HepG2 (cell line): Measurements from ENCODE around the gene SNAP47. TPM values are rescaled to one million over a fixed set of nuclear protein-coding genes. Genes with fewer than 3 reads are reported as not detected.

ENCODE experiments used
- ATAC-seq: fragments of 200-7000 bp; cut with Tn5 transposase; 3 replicates; pipeline ENCODE4 v1.9.1; 2020; ENCODE audit warnings: mild to moderate bottlenecking, moderate library complexity
- BruUV-seq: library from RNA; stranded (reverse); fragments of 400-500 nt; replicated peaks from 2 replicates; lab custom pipeline; 2021; lab: Mats Ljungman, UMichigan
- CTCF ChIA-PET: fragments of 300-600 bp; formaldehyde crosslinking; extraction: SDS; loops from one replicate; lab custom pipeline; 2021; ENCODE audit warnings: low total read pairs, inconsistent platforms, low intra/inter-chr PET ratio; lab: Yijun Ruan, JAX
- POLR2A ChIA-PET: fragments of 350-600 bp; sonication (Branson Sonifier 250); formaldehyde crosslinking; loops from one replicate; lab custom pipeline; 2020; ENCODE audit warnings: antibody characterized with exemption, inconsistent platforms; lab: Yijun Ruan, JAX
- DNase-seq: peaks from one replicate; pipeline ENCODE4 v3.0.0-alpha.2; 2015; ENCODE audit warnings: low spot score
- FAIRE-seq: peaks from 3 replicates; lab custom pipeline; 2011; peaks lifted over from hg19 to GRCh38; lab: Jason Lieb, UNC
- H2AFZ ChIP-seq: one replicate; pipeline ENCODE4 v1.6.1; 2011; ENCODE audit warnings: low read length, inconsistent platforms
- H3K27ac ChIP-seq: fragments of 300-600 bp; 3 replicates; pipeline ENCODE4 v1.8.0; 2011; ENCODE audit warnings: mixed run types, mild to moderate bottlenecking, mixed read lengths, low read length, inconsistent platforms; ENCODE audit not compliant: insufficient read depth; ENCODE audit errors: extremely low read length
- H3K27me3 ChIP-seq, 2 experiments: fragments of 200-600 bp in 1 of 2; 2 replicates in 1 of 2; 3 replicates in 1 of 2; pipeline versions ENCODE4 v1.6.0 to v1.8.0; 2011; ENCODE audit warnings: low read length in 2 of 2, mild to moderate bottlenecking in 2 of 2, moderate library complexity in 2 of 2, inconsistent platforms in 1 of 2; ENCODE audit not compliant: insufficient read depth in 2 of 2, control insufficient read depth in 1 of 2
- H3K36me3 ChIP-seq, 2 experiments: fragments of 200-600 bp in 1 of 2; replicated peaks in 1 of 2; 2 replicates in 1 of 2; 3 replicates in 1 of 2; pipeline versions ENCODE4 v1.5.1 to v1.8.0; 2011; ENCODE audit warnings: low read length in 2 of 2, inconsistent platforms in 1 of 2; ENCODE audit not compliant: insufficient read depth in 2 of 2, control insufficient read depth in 1 of 2
- H3K4me1 ChIP-seq: 2 replicates; pipeline ENCODE4 v1.5.1; 2012; ENCODE audit warnings: low read length, inconsistent platforms; ENCODE audit not compliant: insufficient read depth
- H3K4me2 ChIP-seq: 2 replicates; pipeline ENCODE4 v1.6.0; 2011; ENCODE audit warnings: low read depth, low read length, inconsistent platforms
- H3K4me3 ChIP-seq, 3 experiments: fragments of 200-600 bp in 1 of 3; sonication (generic), shearing (Covaris generic) in 1 of 3; replicated peaks in 1 of 3; 2 replicates each; pipeline ENCODE4 v1.5.1; 2011 to 2016; ENCODE audit warnings: low read length in 3 of 3, inconsistent platforms in 2 of 3, low read depth in 2 of 3, mild to moderate bottlenecking in 2 of 3, control low read depth in 1 of 3, mixed read lengths in 1 of 3; ENCODE audit not compliant: insufficient read depth in 1 of 3
- H3K79me2 ChIP-seq: one replicate; pipeline ENCODE4 v1.6.1; 2011; ENCODE audit warnings: low read length, inconsistent platforms; ENCODE audit not compliant: insufficient read depth
- H3K9ac ChIP-seq: 2 replicates; pipeline ENCODE4 v1.6.0; 2011; ENCODE audit warnings: mild to moderate bottlenecking, low read depth, low read length, inconsistent platforms; ENCODE audit not compliant: insufficient read depth
- H3K9me3 ChIP-seq: 2 replicates; pipeline ENCODE4 v1.5.1; 2012; ENCODE audit warnings: mild to moderate bottlenecking, low read length
- H4K20me1 ChIP-seq: 2 replicates; pipeline ENCODE4 v1.6.0; 2011; ENCODE audit warnings: inconsistent platforms, mild to moderate bottlenecking, low read length, moderate library complexity; ENCODE audit not compliant: insufficient read depth
- HOXA9 ChIP-seq: sonication (generic); formaldehyde crosslinking; IDR thresholded peaks from 2 replicates; pipeline ENCODE4 v1.8.1; 2022; ENCODE audit warnings: missing genetic modification reagents, mild to moderate bottlenecking, moderate library complexity, borderline replicate concordance
- NFATC3 ChIP-seq: sonication (generic); formaldehyde crosslinking; IDR thresholded peaks from 2 replicates; pipeline ENCODE4 v1.5.1; 2020; ENCODE audit warnings: mild to moderate bottlenecking, missing genetic modification reagents
- SMARCE1 ChIP-seq: fragments of 450-650 bp; IDR thresholded peaks from 2 replicates; pipeline ENCODE4 v1.6.1; 2017; ENCODE audit warnings: borderline replicate concordance
- WGBS: methylation state at CpG from one replicate; pipeline ENCODE4 v1.1.6; 2017; ENCODE audit warnings: low lambda C conversion rate; 5-methylcytosine and 5-hydroxymethylcytosine counted together
- in situ Hi-C: cut with HindIII; loops from 2 replicates; pipeline ENCODE4 v1.10.0; 2017; ENCODE audit warnings: low pct_unique_long_range_greater_than_20kb; ENCODE audit not compliant: extremely low pct_ligation_motif_present
- intact Hi-C: fragments of 100-400 bp; cut with micrococcal nuclease; formaldehyde crosslinking; loops from one replicate; pipeline ENCODE4 v1.10.0; 2022; ENCODE audit not compliant: unreplicated experiment
- polyA plus RNA-seq, 8 experiments: library from polyadenylated mRNA; depleted of rRNA in 3 of 8; stranded (reverse) in 7 of 8; unstranded in 1 of 8; fragments of >200 nt; fragmentation: Illumina TruSeq in 4 of 8; extraction: Trizol in 4 of 8; gene quantifications; 2 replicates each; pipeline versions ENCODE4 v1.2.1 to v1.2.3, GENCODE V29; 2011 to 2016; ENCODE audit warnings: low read depth in 4 of 8, missing spikeins in 1 of 8, mixed read lengths in 1 of 8; ENCODE audit not compliant: insufficient read depth in 1 of 8
- total RNA-seq, 5 experiments: library from RNA; depleted of rRNA; stranded (reverse); fragments of >200 nt; fragmentation: Illumina TruSeq; extraction: Trizol; gene quantifications; 2 replicates each; pipeline ENCODE4 v1.2.3, GENCODE V29; 2016; ENCODE audit warnings: low read depth in 1 of 5
- TF ChIP-seq, protein P1 (sequence below): sonication (generic); formaldehyde crosslinking; IDR thresholded peaks from 2 replicates; pipeline ENCODE4 v1.9.0; 2021; ENCODE audit warnings: missing genetic modification reagents, mild to moderate bottlenecking, borderline replicate concordance
- TF ChIP-seq, protein P2 (sequence below): sonication (generic); formaldehyde crosslinking; IDR thresholded peaks from 2 replicates; pipeline ENCODE4 v1.8.0; 2022; ENCODE audit warnings: mild to moderate bottlenecking, missing genetic modification reagents
- TF ChIP-seq, protein P3 (sequence below): sonication (generic); formaldehyde crosslinking; IDR thresholded peaks from 2 replicates; pipeline ENCODE4 v1.4.0; 2020; ENCODE audit warnings: missing genetic modification reagents, mild to moderate bottlenecking, borderline replicate concordance
- TF ChIP-seq, protein P4 (sequence below): sonication (generic); formaldehyde crosslinking; IDR thresholded peaks from 2 replicates; pipeline ENCODE4 v1.5.1; 2020; ENCODE audit warnings: mild to moderate bottlenecking, missing genetic modification reagents, moderate library complexity

SNAP47 gene
- total and polyA plus RNA-seq, 2 of the 13 experiments (the other 11 are each of a cell fraction or from before 2014, with no cell fraction given) = 13.6 to 25.1 TPM

DNA sequence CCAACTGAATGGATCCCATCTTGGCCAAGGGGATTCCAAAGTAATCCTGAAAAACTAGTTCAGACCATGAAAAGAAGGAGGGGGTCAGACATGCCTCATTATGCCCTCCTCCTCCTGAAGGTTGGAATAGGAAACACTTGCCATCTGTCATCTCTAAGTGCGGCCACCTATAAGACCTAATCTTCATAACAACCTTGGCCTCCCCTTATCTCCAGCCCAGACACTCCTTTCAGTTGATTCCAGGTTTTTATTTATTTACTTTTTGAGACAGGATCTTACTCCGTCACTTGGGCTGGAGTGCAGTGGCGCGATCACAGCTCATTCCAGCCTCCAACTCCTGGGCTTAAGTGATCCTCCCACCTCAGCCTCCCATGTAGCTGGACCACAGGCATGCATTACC, 19.7 kb downstream of the SNAP47 start (continued):
- TF ChIP-seq, protein P1, sequence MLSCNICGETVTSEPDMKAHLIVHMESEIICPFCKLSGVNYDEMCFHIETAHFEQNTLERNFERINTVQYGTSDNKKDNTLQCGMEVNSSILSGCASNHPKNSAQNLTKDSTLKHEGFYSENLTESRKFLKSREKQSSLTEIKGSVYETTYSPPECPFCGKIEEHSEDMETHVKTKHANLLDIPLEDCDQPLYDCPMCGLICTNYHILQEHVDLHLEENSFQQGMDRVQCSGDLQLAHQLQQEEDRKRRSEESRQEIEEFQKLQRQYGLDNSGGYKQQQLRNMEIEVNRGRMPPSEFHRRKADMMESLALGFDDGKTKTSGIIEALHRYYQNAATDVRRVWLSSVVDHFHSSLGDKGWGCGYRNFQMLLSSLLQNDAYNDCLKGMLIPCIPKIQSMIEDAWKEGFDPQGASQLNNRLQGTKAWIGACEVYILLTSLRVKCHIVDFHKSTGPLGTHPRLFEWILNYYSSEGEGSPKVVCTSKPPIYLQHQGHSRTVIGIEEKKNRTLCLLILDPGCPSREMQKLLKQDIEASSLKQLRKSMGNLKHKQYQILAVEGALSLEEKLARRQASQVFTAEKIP = no peak
- TF ChIP-seq, protein P2, sequence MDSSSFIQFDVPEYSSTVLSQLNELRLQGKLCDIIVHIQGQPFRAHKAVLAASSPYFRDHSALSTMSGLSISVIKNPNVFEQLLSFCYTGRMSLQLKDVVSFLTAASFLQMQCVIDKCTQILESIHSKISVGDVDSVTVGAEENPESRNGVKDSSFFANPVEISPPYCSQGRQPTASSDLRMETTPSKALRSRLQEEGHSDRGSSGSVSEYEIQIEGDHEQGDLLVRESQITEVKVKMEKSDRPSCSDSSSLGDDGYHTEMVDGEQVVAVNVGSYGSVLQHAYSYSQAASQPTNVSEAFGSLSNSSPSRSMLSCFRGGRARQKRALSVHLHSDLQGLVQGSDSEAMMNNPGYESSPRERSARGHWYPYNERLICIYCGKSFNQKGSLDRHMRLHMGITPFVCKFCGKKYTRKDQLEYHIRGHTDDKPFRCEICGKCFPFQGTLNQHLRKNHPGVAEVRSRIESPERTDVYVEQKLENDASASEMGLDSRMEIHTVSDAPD (CRISPR knock-in tag) = no peak
- no peak for TF ChIP-seq HOXA9 (CRISPR knock-in tag)
- TF ChIP-seq NFATC3 = no peak
- TF ChIP-seq, all 625 proteins: peak for 0

DNA sequence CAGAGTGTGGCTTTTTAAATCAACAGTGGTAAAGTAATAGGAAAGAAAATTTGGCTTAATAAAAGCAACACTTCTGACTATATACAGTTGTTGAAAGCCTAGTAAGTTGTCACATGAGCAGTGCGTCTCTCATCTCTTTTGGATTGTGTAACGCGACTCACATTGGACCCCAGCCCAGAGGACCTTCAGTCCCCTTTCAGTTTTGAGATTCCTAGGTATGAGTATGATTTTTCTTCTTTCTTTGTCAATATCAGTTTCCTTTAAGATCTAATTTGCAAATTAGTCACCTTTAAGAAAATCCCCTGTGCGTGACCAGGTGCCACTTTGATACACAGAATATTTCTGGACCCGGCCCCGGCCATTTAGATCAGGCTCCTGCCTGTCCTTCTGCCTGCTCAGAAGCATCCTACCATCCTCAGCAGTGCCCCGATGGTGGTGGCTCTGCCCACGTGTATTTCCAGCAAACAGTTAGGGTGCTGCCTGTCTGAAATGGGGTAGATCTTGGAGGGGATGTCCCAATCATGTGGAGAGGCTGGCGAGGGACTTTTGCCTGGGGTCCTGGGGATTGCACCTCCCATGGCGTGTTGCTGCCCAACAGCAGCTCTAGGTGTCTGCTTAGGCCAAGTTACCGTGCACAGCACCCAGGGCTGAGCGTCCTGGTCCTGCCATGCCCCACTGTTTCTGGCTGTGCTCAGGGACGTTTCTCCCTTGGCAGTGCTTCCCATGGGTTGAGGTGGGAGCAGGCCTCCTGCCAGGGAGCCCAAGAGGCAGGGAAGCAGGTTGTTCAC, 21.1 kb downstream of the SNAP47 start:
- no peak for ATAC-seq
- CTCF ChIA-PET = no interaction called here
- H3K27me3 ChIP-seq = no peaks in the 10 kb centered on the region
- TF ChIP-seq SMARCE1 = no peak
- TF ChIP-seq, protein P3, sequence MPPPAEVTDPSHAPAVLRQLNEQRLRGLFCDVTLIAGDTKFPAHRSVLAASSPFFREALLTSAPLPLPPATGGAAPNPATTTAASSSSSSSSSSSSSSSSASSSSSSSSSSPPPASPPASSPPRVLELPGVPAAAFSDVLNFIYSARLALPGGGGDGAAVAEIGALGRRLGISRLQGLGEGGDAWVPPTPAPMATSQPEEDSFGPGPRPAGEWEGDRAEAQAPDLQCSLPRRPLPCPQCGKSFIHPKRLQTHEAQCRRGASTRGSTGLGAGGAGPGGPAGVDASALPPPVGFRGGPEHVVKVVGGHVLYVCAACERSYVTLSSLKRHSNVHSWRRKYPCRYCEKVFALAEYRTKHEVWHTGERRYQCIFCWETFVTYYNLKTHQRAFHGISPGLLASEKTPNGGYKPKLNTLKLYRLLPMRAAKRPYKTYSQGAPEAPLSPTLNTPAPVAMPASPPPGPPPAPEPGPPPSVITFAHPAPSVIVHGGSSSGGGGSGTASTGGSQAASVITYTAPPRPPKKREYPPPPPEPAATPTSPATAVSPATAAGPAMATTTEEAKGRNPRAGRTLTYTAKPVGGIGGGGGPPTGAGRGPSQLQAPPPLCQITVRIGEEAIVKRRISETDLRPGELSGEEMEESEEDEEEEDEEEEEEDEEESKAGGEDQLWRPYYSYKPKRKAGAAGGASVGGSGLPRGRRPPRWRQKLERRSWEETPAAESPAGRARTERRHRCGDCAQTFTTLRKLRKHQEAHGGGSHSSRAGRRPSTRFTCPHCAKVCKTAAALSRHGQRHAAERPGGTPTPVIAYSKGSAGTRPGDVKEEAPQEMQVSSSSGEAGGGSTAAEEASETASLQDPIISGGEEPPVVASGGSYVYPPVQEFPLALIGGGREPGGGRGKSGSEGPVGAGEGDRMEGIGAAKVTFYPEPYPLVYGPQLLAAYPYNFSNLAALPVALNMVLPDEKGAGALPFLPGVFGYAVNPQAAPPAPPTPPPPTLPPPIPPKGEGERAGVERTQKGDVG (CRISPR knock-in tag) = no peak
- TF ChIP-seq, protein P4, sequence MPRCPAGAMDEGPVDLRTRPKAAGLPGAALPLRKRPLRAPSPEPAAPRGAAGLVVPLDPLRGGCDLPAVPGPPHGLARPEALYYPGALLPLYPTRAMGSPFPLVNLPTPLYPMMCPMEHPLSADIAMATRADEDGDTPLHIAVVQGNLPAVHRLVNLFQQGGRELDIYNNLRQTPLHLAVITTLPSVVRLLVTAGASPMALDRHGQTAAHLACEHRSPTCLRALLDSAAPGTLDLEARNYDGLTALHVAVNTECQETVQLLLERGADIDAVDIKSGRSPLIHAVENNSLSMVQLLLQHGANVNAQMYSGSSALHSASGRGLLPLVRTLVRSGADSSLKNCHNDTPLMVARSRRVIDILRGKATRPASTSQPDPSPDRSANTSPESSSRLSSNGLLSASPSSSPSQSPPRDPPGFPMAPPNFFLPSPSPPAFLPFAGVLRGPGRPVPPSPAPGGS = no peak
- POLR2A ChIA-PET = no interaction called here
- DNase-seq = no peak
- 95% methylated on average over 8 of the region's 13 CpGs for WGBS
- no peak overlapping the region for H2AFZ ChIP-seq
- FAIRE-seq = no peak
- H3K79me2 ChIP-seq = no peaks in the 10 kb centered on the region
- H3K9ac ChIP-seq = no peak overlapping the region
- BruUV-seq = no TSS peak
- H3K4me3 ChIP-seq = no peak overlapping the region
- H3K36me3 ChIP-seq = peaks cover 19 to 63% of the 10 kb centered on the region in 2 experiments; a peak in 4 of 5 replicates
- in situ Hi-C loops = no loop called here
- no peak overlapping the region for H3K27ac ChIP-seq
- H3K4me1 ChIP-seq = no peaks in the 10 kb centered on the region
- H3K4me2 ChIP-seq = no peak overlapping the region
- H3K9me3 ChIP-seq = no peaks in the 10 kb centered on the region
- intact Hi-C loops = no loop called here
- H4K20me1 ChIP-seq = no peaks in the 10 kb centered on the region
